Thymus (tissue), 11 donors: ENCODE results near the gene MGMT. TPM values are rescaled to one million over a fixed set of nuclear protein-coding genes. Genes with fewer than 3 reads are reported as not detected.

Source experiments
- DNase-seq, 9 donors: peaks; one replicate each; pipeline ENCODE4 v3.0.0-alpha.2; 2013; ENCODE audit warnings: low spot score in 9 of 9, low read depth in 6 of 9, missing footprints in 1 of 9
- H3K27ac ChIP-seq, 2 donors: one replicate each; pipeline ENCODE4 v1.5.1; 2013; ENCODE audit warnings: control low read depth in 1 of 2, low read depth in 1 of 2, low read length in 1 of 2, mild to moderate bottlenecking in 1 of 2, moderate library complexity in 1 of 2
- H3K27me3 ChIP-seq, 2 donors: one replicate each; pipeline ENCODE4 v1.5.1; 2013; ENCODE audit warnings: low read length in 1 of 2; ENCODE audit not compliant: control insufficient read depth in 2 of 2, insufficient read depth in 1 of 2
- H3K36me3 ChIP-seq, 2 donors: one replicate each; pipeline ENCODE4 v1.5.1; 2013; ENCODE audit warnings: low read length in 1 of 2, mild to moderate bottlenecking in 1 of 2, moderate library complexity in 1 of 2; ENCODE audit not compliant: control insufficient read depth in 2 of 2, insufficient read depth in 2 of 2
- H3K4me1 ChIP-seq, 2 donors: one replicate each; pipeline ENCODE4 v1.5.1; 2013; ENCODE audit warnings: low read length in 2 of 2; ENCODE audit not compliant: control insufficient read depth in 2 of 2, insufficient read depth in 2 of 2
- H3K4me3 ChIP-seq, 2 donors: one replicate each; pipeline ENCODE4 v1.5.1; 2013; ENCODE audit warnings: low read length in 2 of 2, control low read depth in 1 of 2, mild to moderate bottlenecking in 1 of 2
- H3K9me3 ChIP-seq, 2 donors: one replicate each; pipeline ENCODE4 v1.5.1; 2013; ENCODE audit warnings: low read length in 1 of 2, mild to moderate bottlenecking in 1 of 2; ENCODE audit not compliant: control insufficient read depth in 2 of 2, insufficient read depth in 1 of 2
- WGBS: extraction: QIAGEN DNeasy Blood & Tissue Kit; methylation state at CpG from one replicate; pipeline ENCODE4 v1.1.7; 2013; 5-methylcytosine and 5-hydroxymethylcytosine counted together
- polyA plus RNA-seq: library from polyadenylated mRNA; stranded (reverse); fragments of 200-250 nt; gene quantifications from one replicate; pipeline ENCODE4 v1.2.3, GENCODE V29; 2013
- total RNA-seq: library from RNA; stranded (reverse); fragments of 120-200 nt; gene quantifications from one replicate; pipeline ENCODE4 v1.2.4, GENCODE V29; 2013
- donor health status: healthy.

The MGMT gene
- total and polyA plus RNA-seq, 2 donors = 20.9 to 42.4 TPM

DNA sequence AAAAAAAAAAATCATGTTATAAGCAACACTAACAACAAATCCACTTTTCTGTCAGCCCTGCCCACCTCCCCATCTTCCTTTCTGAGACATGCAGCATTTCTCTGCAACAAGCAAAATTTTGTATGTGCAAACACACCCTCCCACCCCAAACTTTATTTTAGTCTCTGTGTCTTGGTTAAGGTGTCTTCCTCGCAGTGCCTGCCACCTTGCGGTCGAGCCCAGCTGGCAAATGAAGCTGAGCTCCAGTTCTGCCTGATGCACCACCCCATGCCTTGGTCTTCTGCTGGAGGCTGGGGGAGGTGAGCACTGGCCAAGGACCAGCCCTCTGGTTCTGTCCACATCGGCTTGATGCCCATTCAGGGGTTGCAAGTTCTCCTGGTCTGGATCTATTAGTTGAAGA is 206.3 kb downstream of the MGMT start:
- WGBS = 97% methylated on average over 4 of the region's 4 CpGs
- no peak overlapping the region for H3K4me3 ChIP-seq
- no peaks in the 10 kb centered on the region for H3K36me3 ChIP-seq
- H3K27me3 ChIP-seq = no peaks in the 10 kb centered on the region
- H3K4me1 ChIP-seq = no peaks in the 10 kb centered on the region
- no peak overlapping the region for H3K27ac ChIP-seq
- DNase-seq = no peak
- H3K9me3 ChIP-seq = no peaks in the 10 kb centered on the region

DNA sequence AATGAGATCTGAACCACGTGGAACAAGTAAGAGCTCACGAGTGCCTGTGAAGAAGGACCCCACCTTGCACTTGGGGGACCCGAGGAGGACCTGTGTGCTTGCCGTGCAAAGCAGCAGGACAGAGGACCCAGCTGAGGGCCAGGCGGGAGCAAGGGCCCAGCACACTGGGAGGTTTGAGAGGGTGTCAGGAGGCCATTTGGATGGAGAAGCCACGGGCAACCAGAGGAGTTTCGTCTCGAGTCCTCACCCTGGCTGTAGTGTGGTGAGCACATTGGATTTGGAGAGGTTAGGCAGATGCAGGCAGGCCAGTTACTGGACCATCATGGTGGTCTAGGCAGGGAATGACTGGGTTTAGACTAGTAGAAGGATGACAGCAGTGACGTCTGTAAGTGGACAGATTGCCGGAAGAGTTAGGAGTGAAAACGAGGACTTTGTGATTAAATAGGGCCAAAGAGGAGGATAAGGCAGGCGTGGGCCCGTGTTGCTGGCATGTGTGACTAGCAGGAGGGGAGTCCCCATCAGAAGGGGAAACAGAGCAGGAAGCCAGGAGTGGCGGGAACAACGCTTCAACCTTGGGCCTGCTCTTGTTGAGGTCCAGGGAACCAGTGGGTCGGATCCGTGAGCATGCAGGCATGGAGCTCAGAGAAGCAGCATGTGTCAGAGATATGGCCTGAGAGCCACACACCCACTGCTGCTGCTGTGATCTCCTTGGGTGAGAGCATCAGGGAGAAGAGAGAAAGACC is 208.2 kb downstream of the MGMT start:
- Histone ChIP-seq H3K27ac (no peak overlapping the region), H3K4me1 (no peaks in the 10 kb centered on the region), H3K36me3 (no peaks in the 10 kb centered on the region), H3K4me3 (no peak overlapping the region), H3K9me3 (no peaks in the 10 kb centered on the region), H3K27me3 (no peaks in the 10 kb centered on the region)
- no peak for DNase-seq
- 94% methylated on average over 17 of the region's 17 CpGs for WGBS

DNA sequence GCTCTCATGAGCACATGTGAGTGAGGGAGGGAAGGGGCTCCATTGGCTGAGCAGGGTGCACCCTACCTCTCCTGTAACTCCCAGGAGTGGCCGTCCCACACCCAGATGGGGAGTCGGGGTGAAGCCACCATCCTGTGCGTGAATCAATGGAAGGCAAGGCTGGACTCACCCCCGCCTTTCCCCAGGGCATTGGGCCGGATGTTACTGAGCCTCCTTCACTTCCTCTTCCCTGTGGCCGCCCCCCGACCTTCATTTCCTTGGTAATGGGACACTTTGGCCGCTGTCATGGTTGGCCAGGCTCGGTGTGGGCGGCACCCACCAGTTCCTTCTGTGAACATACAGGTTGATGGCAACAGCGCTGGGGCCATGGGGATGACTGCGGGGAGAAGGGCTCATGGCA is 209.0 kb downstream of the MGMT start:
- Histone ChIP-seq H3K4me3 (no peak overlapping the region), H3K36me3 (no peaks in the 10 kb centered on the region), H3K9me3 (no peaks in the 10 kb centered on the region), H3K4me1 (no peaks in the 10 kb centered on the region), H3K27ac (no peak overlapping the region), H3K27me3 (no peaks in the 10 kb centered on the region)
- no peak for DNase-seq
- 98% methylated on average over 12 of the region's 12 CpGs for WGBS

DNA sequence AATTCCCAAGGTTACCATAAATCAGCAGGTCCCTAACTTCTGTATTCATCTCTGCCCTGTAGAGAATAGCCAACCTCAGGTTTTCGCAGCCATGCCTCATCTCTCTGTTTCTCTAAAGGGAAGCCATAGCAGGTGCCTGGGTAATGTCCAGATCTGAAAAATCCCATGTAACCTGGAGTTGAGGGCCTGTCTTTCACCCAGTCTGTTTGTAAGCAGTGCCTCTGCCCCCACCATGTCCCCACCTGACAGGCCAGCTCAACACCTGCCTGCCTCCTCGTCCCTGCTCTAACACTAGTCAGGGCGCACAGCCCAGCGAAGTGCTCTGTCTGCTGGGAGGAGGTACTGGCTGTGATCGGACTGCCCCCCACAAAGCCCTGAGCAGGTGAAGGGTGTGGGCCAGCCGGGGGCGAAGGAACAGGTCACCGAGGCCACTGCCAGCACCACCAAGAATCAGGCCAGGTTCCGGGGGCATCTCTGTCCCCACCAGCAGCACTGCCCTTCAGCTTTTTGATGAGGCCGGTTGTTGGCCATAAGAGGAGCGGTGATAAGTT is 210.4 kb downstream of the MGMT start:
- 99% methylated on average over 11 of the region's 11 CpGs for WGBS
- H3K36me3 ChIP-seq = no peaks in the 10 kb centered on the region
- H3K27ac ChIP-seq = no peak overlapping the region
- no peaks in the 10 kb centered on the region for H3K4me1 ChIP-seq
- H3K9me3 ChIP-seq = no peaks in the 10 kb centered on the region
- no peak for DNase-seq
- no peaks in the 10 kb centered on the region for H3K27me3 ChIP-seq
- no peak overlapping the region for H3K4me3 ChIP-seq

DNA sequence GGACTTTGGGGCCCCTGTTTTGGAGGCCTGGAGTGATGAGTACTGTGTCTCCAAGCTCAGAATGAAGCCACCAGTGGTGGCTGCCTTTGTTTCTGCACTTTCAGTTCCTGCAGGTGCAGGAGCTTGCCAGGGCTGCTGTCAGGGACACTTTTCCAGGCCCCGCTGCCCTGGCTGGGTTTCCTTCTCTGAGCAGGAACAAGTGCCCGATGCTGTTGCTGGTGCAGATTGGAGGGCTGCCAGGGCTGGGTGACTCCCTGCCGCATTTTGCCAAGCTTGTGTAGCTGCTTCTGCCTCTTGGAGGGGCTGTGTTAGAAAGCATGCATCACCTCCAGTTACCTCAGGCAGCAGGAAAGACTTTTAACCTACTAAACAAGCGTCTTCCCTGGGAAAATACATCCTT is 211.1 kb downstream of the MGMT start:
- no peaks in the 10 kb centered on the region for H3K9me3 ChIP-seq
- no peaks in the 10 kb centered on the region for H3K36me3 ChIP-seq
- H3K4me3 ChIP-seq = no peak overlapping the region
- no peak for DNase-seq
- WGBS = 90% methylated on average over 4 of the region's 4 CpGs
- no peaks in the 10 kb centered on the region for H3K27me3 ChIP-seq
- H3K4me1 ChIP-seq = no peaks in the 10 kb centered on the region
- no peak overlapping the region for H3K27ac ChIP-seq

DNA sequence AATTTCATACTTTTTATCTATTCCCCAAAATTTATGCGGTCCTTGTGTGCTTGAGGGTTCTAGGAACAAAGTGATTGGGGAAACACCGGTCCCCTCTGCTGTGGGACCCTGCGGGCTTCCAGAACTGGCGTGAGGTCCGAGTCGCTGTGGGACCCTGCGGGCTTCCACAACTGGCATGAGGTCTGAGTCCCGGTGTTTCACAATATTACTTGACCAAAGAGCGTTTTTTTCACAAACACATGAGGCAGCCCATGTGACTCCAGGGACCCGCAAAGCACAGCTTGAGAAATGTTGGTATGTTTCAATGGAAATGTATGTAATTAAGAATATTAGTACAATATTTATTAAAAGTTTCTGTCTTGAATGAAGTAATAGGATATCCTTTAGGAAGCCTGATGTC is 212.2 kb downstream of the MGMT start:
- H3K27ac ChIP-seq = no peak overlapping the region
- no peaks in the 10 kb centered on the region for H3K4me1 ChIP-seq
- H3K36me3 ChIP-seq = no peaks in the 10 kb centered on the region
- no peaks in the 10 kb centered on the region for H3K27me3 ChIP-seq
- no peaks in the 10 kb centered on the region for H3K9me3 ChIP-seq
- H3K4me3 ChIP-seq = no peak overlapping the region
- 98% methylated on average over 10 of the region's 10 CpGs for WGBS
- no peak for DNase-seq

DNA sequence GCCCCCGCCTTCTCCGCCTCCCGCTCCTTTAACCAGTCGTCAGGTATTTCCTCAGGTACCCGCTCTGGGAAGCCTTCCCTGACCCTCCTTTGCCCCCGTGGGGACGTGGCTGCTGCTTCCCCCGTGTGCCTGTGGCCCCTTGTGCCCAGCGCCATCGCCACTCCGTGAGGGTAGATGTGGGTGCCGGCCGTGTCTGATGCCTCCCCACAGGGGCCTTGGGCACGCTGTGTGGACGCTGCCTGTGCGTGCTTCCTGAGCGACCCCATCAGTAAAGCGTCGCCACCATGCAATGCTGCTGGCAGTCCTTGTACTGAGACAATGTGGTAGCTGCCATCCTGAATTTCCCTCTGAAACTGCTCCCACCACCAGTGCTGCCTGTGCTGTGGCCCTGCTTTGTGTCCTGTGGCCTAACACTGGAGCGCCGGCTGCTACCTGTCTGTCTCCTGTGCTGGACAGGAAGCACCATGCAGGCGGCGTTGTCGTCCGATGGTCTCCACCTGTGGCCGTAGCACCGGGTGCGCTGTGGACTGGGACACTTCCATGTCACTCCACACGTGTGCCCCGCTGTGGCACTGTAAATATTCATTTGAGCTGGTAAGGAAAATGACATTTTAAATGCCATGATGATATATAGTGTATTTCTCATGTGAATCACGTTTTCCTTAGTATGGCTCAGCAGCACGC is 213.8 kb downstream of the MGMT start:
- Histone ChIP-seq H3K9me3 (no peaks in the 10 kb centered on the region), H3K36me3 (no peaks in the 10 kb centered on the region), H3K4me1 (no peaks in the 10 kb centered on the region), H3K27me3 (no peaks in the 10 kb centered on the region), H3K4me3 (no peak overlapping the region), H3K27ac (no peak overlapping the region)
- no peak for DNase-seq
- 98% methylated on average over 32 of the region's 32 CpGs for WGBS

DNA sequence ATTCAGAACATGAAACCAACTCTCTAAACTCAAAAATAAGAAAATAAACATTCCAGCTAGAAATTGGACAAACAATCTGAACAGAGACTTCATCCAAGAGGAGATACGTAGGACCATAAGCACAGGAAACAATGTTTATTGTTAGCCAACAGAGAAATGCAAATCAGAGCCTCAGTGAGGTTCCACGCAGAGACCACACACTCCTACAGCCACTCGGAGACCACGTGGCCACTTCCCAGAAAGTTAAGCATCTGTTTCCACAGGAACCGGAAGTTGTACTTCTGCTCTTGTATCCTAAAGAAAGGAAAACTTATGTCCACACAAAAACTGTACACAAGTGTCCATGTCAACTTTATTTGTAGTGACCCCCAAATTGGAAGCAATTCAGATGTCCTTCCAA is 214.8 kb downstream of the MGMT start:
- H3K9me3 ChIP-seq = no peaks in the 10 kb centered on the region
- H3K27ac ChIP-seq = no peak overlapping the region
- H3K4me3 ChIP-seq = no peak overlapping the region
- WGBS = 88% methylated on average over 5 of the region's 5 CpGs
- no peaks in the 10 kb centered on the region for H3K4me1 ChIP-seq
- H3K36me3 ChIP-seq = no peaks in the 10 kb centered on the region
- no peaks in the 10 kb centered on the region for H3K27me3 ChIP-seq
- no peak for DNase-seq

DNA sequence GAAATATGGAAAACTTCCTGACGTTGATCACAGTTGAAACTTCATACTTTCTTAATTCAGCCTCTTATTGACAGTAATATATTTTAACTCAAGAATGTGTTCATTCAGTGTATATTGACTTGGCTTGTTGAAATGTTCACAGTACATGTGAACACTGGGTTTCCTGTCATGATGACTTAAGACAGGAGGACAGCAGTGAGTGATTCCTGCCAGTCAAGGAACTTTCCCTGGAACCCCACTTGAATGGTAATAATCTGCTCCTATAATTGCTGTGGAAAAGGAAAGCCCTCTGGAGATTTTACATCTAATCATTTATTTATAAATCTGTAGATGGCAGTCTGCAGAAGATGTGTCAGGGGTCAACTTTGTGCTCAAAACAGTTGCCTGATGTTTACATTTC is 216.5 kb downstream of the MGMT start:
- H3K4me1 ChIP-seq = no peaks in the 10 kb centered on the region
- no peak overlapping the region for H3K27ac ChIP-seq
- H3K27me3 ChIP-seq = no peaks in the 10 kb centered on the region
- DNase-seq = no peak
- no peak overlapping the region for H3K4me3 ChIP-seq
- no peaks in the 10 kb centered on the region for H3K36me3 ChIP-seq
- 95% methylated on average over 1 of the region's 1 CpG for WGBS
- no peaks in the 10 kb centered on the region for H3K9me3 ChIP-seq
